Measurements from ENCODE around the gene PPM1E. TPM values are rescaled to one million over a fixed set of nuclear protein-coding genes. Genes with fewer than 3 reads are reported as not detected.
"Not testable (repeated sequence)": the region's sequence is repeated elsewhere in the genome, so short reads cannot be mapped to it uniquely, and the experiment has no call there.

The PPM1E gene
- total RNA-seq, 2 donors from 2014 or later, result 0.19 TPM; not detected in 1

DNA sequence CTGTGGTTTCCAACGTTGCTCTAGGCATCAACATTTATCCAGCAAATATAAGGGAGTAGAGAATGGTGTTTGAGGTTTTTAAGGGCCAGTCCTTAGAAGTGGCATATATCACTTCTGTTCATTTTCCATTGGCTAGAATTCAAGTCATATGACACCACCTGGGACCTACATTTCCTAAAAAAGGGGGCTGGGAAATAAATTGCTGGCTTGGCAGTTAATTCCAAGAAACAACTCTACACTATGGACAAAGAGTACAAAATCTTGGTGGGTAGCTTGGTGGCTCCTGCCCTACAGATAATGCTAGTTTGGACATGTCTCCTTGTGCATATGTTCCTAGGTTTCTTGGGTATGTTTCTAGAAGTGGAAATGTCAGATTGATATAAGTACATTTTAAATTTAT, 7.6 kb downstream of the PPM1E start:
- DNase-seq (ENCODE audit: low spot score), result no peak
- intact Hi-C loops (cut with DNase I), result no loop called here

DNA sequence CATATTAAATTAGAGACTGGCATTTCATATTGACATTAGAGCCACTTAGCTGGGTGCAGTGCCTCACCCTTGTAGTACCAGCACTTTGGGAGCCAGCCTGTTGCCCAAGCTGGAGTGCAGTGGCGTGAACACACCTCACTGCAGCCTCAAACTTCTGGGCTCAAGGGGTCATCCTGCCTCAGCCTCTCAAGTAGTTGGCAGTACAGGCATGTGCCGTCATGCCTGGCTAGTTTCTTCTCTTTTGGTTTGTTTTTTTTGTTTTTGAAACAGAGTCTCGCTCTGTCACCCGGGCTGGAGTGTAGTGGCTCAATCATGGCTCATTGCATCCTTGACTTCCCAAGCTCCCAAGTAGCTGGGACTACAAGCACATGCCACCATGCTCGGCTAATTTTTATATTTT, 8.7 kb downstream of the PPM1E start:
- no peak for DNase-seq (ENCODE audit: low spot score)
- intact Hi-C loops (cut with DNase I), result no loop called here

DNA sequence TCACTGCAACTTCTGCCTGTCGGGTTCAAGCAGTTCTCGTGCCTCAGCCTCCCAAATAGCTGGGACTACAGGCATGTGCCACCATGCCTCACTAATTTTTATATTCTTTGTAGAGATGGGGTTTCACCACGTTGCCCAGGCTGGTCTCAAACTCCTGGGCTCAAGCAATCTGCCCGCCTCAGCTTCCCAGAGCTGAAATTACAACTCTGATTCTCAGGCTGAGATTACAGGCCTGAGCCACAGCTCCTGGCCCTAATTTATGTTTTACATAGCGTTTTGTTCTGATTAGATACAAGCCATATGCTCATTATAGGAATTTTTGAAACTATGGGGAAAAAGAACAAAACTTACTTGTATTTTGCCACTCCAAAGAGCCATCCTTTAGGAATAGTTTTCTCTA, 22.8 kb downstream of the PPM1E start:
- intact Hi-C loops (cut with DNase I), result not testable (repeated sequence)

DNA sequence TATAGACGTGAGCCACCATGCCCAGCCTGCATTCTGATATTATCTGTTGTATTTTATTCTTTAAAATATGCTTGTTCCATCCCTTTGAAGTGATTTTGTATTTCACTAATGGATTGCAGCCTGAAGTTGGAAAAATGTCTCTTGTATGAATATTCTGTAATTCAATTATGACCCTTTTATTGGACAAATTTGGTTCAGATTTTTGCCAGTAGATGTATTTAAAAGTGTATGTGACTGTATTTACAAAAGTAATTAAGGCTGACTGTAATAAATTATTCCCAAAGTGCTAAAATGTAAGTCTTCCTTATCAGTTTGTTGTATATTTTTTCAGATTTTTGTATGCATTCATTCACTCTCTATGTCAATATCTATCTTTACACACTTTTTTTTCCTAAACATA, 23.8 kb downstream of the PPM1E start:
- DNase-seq (ENCODE audit: low spot score), result no peak
- intact Hi-C loops (cut with DNase I), result no loop called here

More for the DNA sequence above, 22.8 kb downstream of the PPM1E start:
- DNase-seq (ENCODE audit: low spot score), result not testable (repeated sequence)

DNA sequence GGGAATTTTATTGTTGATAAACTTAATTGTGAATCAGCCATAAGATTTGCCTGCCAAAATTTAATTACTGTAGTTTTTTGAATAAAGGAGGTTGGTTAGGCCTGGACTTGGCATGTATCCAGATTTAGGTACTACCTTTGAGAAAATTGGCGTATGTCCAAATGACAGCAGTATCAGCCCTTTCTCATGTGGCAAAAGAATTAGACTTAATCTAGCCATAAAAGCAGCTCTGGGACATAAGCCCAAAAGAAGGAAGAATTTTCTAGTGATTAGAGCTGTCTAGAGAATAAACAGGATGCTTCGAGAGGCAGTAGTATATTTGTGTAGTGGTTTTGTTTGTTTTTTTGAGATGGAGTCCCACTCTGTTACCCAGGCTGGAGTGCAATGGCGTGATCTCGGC, 27.7 kb downstream of the PPM1E start:
- intact Hi-C loops (cut with DNase I), result no loop called here
- no peak for DNase-seq (ENCODE audit: low spot score)

DNA sequence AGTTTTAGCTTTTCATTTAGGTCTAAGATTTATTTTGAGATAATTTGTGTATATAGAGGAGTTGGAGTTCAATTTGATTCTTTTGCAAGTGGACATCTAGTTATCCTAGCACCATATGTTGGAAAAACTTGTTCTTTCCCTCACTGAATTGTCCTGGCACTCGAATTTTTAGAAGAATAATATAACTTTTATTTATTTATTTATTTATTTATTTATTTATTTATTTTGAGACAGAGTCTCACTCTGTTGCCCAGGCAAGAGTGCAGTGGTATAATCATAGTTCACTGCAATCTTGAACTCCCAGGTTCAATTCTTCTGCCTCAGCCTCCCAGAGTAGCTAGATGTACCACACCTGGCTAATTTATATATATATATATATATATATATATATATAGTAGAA, 29.4 kb downstream of the PPM1E start:
- intact Hi-C loops (cut with DNase I), result no loop called here
- DNase-seq (ENCODE audit: low spot score), result no peak

DNA sequence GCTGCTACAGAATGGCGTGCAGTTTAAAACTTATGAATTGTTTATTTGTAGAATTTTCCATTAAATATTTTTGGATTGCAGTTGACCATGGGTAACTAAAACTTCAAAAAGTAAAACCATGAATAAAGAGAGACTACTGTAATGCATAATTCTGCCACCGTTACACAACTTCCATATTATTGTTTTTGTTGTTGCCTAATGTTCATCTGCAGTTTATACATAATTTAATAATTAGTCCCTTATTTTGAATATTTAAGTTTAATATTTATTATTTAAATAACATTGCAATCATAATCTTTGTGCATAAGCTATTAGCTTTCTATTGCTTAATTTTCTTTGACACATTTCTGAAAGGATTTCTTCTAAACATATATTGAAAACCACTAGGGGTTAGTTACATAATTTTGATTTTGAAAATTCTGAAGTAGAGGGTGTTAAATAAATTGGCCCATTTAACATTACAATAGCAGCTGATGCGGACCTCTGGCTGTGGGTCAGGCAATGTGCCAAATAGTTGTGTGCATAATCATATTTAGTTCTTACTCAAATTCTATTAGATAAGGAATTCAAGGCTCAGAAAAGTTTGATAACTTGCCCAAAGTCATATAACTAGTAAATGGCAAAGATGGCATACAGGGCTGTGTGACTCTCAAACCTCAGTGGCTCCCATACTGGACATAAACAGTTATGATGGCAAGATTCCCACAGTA, 31.1 kb downstream of the PPM1E start:
- DNase-seq (ENCODE audit: low spot score), result no peak
- intact Hi-C loops (cut with DNase I), result no loop called here

DNA sequence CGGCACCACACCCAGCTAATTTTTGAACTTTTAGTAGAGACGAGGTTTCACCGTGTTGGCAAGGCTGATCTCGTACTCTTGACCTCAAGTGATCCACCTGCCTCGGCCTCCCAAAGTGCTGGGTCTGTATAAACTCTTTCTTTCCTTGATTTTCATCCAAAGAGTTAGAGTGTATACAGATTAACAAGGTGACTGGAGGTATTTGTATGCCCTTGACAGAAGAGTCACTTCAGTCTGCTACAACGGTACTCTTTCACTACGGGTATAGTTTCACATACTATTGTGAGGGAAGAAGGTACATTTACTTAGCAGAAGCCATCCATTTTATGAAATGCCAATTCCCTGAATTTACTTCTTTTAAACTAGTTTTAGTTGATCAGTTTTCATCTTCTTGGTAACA, 32.5 kb downstream of the PPM1E start:
- DNase-seq (ENCODE audit: low spot score), result no peak
- intact Hi-C loops (cut with DNase I), result no loop called here

DNA sequence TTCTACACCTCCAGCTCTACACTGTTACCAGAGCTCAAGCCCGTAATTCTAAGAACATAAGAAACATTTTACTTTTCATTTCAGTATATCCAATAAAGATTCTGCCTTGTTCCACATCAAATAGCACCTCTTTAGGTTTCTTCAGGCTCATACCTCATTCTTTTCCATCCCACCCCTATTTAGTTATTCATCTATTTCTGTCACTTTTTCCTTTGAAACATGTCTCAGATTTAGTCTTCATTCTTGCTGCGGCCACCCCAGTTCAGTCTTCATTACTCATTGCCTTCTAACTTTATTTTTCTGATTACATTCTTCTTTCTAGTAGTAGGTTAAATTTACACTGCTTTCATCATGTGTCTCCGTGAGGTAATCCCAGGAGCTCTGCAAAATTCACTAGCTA, 33.5 kb downstream of the PPM1E start:
- no peak for DNase-seq (ENCODE audit: low spot score)
- intact Hi-C loops (cut with DNase I), result no loop called here

DNA sequence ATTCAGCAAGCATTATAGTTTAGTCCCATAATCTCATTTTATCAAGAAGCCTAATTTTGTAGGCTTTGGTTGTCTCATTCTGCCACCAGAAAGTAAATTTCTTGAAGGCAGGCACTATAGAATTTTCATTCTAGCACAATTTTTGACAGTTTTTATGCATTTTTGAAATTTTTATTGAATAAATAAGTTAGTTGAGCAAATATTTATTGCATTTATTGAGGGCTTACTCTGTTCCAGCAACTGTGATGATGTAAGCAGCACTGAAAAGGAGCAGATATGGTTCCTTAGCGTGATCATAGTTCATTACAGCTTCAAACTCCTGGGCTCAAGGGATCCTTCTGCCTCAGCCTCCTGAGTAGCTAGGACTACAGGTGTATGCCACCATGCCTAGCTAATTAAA, 34.2 kb downstream of the PPM1E start:
- no peak for DNase-seq (ENCODE audit: low spot score)
- intact Hi-C loops (cut with DNase I), result no loop called here

DNA sequence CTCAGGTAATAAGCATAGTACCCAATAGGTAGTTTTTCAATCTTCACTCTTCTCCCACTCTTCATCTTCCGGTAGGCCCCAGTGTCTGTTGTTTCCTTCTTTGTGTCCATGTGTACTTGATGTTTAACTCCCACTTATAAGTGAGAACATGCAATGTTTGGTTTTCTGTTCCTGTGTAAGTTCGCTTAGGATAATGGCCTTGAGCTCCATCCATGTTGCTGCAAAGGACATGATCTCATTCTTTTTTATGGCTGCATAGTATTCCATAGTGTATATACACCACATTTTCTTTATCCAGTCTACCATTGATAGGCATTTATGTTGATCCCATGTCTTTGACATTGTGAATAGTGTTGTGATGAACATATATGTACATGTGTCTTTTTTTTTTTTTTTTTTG, 38.9 kb downstream of the PPM1E start:
- DNase-seq (ENCODE audit: low spot score); intact Hi-C loops (cut with DNase I): not testable (repeated sequence)

DNA sequence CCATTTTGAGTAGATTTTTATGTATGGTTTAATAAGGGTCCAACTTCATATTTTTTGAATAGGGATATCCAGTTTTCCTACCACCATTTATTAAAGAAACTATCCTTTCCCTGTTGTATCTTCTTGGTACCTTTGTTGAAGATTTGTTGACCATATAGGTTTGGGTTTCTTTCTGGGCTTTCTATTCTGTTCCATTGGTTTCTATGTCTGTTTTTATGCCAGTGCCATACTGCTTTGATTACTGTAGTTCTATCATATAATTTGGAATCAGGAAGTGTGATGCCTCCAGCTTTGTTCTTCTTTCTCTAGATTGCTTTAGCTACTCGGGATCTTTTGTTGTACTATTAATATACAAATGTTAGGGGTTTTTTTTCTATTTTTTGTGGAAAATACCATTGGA, 46.5 kb downstream of the PPM1E start:
- DNase-seq (ENCODE audit: low spot score), result no peak
- intact Hi-C loops (cut with DNase I), result no loop called here

DNA sequence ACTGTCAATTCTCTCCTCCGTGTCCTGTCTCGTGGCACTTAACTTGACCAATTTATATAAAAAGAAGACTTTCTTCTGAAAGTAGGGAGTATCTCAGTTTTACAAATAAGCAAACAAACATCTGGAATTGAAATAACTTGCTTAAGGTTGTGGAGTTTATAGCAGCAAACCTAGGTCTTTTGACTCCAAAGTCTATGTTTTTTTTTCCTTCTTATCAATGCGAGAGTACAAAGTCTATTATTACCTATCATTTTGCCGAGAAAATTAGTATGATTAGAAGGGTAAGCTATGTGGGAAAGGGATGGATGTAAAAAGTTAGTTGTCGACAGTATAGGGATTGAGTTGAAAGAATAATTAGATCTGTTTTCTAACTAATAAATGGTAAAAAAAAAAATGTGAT, 50.4 kb downstream of the PPM1E start:
- DNase-seq (ENCODE audit: low spot score), result no peak
- intact Hi-C loops (cut with DNase I), result no loop called here

DNA sequence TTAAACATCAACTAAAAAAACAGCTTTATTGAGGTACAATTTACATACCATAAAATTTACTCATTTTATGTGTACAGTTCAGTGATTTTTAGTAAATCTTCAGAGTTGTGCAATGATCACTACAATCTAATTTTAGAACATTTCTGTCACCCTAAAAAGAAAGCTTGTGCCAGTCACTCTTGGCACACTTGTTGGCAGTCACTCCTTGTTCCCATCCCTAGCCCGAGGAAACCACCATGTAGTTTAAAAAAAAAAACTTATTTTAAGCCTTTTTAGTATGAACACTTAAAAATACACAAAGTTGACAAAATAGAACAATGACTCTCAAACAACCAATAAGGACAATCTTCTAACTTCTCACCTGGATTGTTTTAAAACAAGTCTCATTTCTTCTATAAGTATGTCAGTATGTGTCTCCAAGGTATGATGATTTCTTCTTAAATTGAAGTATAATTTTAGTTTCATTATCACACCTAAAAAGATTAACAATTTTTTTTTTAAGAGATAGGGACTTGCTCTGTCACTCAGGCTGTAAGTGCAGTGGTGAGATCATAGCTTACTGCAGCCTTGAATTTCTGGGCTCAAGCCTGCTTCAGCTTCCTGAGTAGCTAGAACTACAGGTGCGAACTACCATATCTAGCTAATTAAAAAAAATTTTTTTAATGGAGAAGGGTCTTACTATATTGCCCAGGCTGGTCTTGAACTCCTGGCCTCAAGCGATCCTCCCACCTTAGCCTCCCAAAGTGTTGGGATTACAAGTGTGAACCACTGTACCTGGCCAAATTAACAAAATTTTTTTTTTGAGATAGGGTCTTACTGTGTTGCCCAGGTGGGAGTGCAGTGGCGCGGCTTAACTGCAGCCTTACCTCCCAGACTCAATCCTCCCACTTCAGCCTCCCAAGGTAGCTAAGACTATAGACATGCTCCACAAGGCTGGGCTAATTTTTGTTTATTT, 53.2 kb downstream of the PPM1E start:
- no peak for DNase-seq (ENCODE audit: low spot score)
- intact Hi-C loops (cut with DNase I), result no loop called here

DNA sequence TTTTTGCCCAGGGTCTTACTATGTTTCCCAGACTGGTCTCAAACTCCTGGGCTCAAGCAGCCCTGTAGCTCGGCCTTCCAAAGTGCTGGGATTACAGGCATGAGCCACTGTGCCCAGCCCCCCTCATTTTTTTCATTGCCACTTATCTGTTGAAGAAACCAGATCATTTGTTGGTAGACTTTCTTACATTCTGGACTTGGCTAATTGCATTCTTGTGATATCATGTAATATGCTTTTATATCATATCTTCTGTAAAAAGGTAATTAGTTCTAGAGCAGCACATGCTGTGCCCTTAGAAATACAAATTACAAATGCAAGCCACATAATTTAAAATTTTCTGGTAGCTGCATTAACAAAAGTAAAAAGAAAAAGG, 53.9 kb downstream of the PPM1E start:
- intact Hi-C loops (cut with DNase I), result no loop called here
- no peak for DNase-seq (ENCODE audit: low spot score)

DNA sequence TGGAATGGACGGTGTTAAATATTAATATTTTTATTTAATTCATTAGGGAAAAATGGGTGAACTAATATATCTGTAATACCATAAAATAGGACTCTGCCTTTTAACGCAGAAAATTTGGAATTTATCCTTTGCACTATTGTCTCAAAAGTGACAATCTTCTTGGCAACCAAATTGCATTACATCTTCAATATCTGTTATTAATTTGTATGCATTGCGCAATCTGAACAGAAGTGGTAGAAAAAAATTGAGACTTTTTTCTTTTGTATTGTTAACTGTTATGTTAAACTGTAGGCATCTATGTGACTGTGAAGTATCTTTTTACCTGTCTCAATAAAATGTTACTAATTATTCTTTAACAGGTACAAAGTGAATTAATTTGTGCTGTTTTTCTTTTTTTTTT, 55.6 kb downstream of the PPM1E start:
- intact Hi-C loops (cut with DNase I), result no loop called here
- no peak for DNase-seq (ENCODE audit: low spot score)

DNA sequence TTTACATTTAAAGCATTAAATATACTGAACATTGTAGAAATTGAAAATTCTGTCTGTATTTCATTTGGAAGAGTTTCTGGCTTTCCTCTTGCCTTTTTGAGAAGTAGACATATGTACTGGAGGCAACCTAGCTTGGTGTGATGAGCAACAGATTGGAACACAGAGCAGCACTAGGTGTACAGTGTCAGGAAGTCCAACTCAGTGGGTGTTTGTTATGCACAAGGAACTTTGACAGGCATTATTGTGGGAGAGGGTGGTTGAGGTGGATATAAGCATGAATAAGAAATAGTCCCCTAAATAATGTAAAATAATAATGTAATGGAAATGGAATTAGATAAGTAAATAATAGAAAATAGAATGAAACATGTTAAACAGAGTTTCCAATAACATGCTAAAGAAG, 58.1 kb downstream of the PPM1E start:
- DNase-seq (ENCODE audit: low spot score), result no peak
- intact Hi-C loops (cut with DNase I), result no loop called here

DNA sequence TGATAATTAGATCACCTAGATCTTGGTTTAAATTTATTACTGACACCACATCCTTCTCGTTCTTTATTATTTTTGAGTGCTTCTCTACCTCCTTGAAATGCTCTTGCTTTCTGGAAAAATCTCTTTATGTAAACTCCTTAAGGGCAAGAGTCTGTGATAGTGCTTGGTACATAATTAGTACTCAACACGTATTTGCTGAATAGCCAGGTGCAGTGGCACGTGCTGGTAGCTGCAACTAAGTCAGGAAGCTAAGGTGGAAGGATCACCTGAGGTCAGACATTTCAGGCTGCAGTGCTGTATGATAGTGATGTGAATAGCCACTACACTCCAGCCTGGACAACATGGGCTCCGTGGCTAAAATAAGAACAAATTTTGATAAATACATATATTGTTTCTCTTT, 63.0 kb downstream of the PPM1E start:
- no peak for DNase-seq (ENCODE audit: low spot score)
- intact Hi-C loops (cut with DNase I), result no loop called here

DNA sequence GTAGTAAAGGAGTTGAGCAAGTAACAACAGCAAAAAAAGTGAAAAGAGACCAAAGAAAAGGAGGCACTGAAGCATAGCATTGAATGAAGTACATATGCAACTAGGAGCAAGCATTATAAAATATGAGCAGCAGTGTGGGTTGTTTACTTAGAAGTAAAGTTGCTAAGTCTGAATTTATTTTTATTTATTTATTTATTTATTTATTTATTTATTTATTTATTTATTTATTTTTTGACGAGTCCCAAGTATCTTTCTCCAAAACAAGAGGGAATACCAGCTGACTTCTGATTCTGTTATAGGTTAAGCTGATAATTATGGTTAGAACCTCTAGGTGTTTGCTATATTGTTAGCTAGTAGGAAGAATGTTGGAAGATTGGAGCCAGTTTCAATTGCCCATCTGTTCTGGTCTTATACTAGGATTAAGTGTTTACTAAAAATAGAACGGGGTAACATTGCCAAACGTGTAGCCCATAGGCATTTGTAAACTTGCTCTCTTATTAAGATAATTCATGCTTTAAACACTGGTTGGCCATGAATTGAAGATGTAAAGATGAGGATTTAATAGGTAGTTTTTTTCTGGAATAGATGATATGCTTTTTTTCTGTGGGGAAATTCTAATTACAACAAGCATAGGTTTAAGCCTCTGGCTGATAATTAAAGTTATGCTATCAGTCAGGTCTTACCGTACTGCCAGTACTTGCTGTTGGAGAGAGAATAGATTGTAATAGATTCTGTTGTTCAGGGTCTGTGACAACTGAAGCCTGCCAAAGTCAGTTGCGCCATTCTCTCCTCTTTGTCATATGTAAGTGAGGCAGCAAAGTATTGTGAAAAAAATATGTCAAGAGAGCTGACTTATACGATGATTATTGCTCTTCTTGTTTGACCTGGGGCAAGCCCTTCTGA, 66.7 kb downstream of the PPM1E start:
- intact Hi-C loops (cut with DNase I), result no loop called here
- no peak for DNase-seq (ENCODE audit: low spot score)

DNA sequence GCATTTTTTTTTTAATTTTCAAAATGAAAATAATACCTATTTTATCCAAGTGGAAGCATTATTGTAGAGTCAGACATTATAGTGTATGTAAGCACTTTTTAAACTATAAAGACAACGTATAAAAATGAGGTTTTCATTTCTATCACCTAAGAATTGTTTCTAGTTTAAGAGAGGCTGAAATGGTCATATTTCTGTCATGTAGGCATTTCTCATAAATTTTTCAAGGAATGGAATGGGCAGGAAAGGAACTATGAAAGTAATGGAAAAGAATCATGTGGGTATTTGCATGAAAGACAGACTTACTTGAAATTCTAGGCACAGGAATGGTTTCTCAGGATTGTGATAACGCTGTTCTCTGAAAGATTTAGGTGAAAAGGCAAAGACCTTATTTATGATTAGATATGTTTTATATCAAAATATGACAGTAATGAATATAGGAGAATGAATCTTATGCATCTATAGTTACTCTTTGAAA, 67.4 kb downstream of the PPM1E start:
- no peak for DNase-seq (ENCODE audit: low spot score)

More for the DNA sequence above, 67.4 kb downstream of the PPM1E start:
- intact Hi-C loops (cut with DNase I), result no loop called here
